ENCODE results near the gene TP53I13. TPM values are rescaled to one million over a fixed set of nuclear protein-coding genes. Genes with fewer than 3 reads are reported as not detected.

The TP53I13 gene
- total and polyA plus RNA-seq, 2 of the 13 experiments (the other 11 are each of a cell fraction or from before 2014, with no cell fraction given): 16.9 to 25.7 TPM

GRCh38 chr17:29591737-29592608, 23.5 kb downstream of the TP53I13 start (continued):
- TF ChIP-seq SNAPC2 (CRISPR knock-in tag; IDR thresholded peaks at IDR 0.05) (no peak), CEBPG (CRISPR knock-in tag; IDR thresholded peaks at IDR 0.05) (no peak), ZNF230 (CRISPR knock-in tag; IDR thresholded peaks at IDR 0.05) (no peak; the same call in 1 of the 2 replicates), POLR2AphosphoS5 (IDR thresholded peaks at IDR 0.05; ENCODE audit: low read depth, low read length) (no peak), SOX5 (CRISPR knock-in tag; IDR thresholded peaks at IDR 0.05; ENCODE audit: borderline replicate concordance) (no peak), TEAD2 (CRISPR knock-in tag; IDR thresholded peaks at IDR 0.05) (no peak), ZNF468 (CRISPR knock-in tag; IDR thresholded peaks at IDR 0.05) (no peak), DNMT1 (CRISPR knock-in tag; IDR thresholded peaks at IDR 0.05) (no peak), ZKSCAN5 (CRISPR knock-in tag; IDR thresholded peaks at IDR 0.05) (no peak), KLF11 (CRISPR knock-in tag; IDR thresholded peaks at IDR 0.05) (no peak), ZNF891 (CRISPR knock-in tag; IDR thresholded peaks at IDR 0.05) (no peak; the same call in 1 of the 2 replicates), HMGA1 (CRISPR knock-in tag; conservative IDR thresholded peaks at IDR 0.05) (no peak), ZBED4 (CRISPR knock-in tag; IDR thresholded peaks at IDR 0.05; ENCODE audit: borderline replicate concordance) (no peak), CREB1 (IDR thresholded peaks at IDR 0.05) (no peak), CREB1 (CRISPR knock-in tag; IDR thresholded peaks at IDR 0.05) (peak; percentile 45; the same call in 1 of the 2 replicates), SP1 (IDR thresholded peaks at IDR 0.05) (no peak), SP1 (CRISPR knock-in tag; IDR thresholded peaks at IDR 0.05) (no peak), SRY (CRISPR knock-in tag; IDR thresholded peaks at IDR 0.05) (no peak), ETV5 (CRISPR knock-in tag; IDR thresholded peaks at IDR 0.05; ENCODE audit: borderline replicate concordance) (0 out of 2 replicates have a peak, but pooled peaks have one; percentile 34)
- TF ChIP-seq, protein P1, sequence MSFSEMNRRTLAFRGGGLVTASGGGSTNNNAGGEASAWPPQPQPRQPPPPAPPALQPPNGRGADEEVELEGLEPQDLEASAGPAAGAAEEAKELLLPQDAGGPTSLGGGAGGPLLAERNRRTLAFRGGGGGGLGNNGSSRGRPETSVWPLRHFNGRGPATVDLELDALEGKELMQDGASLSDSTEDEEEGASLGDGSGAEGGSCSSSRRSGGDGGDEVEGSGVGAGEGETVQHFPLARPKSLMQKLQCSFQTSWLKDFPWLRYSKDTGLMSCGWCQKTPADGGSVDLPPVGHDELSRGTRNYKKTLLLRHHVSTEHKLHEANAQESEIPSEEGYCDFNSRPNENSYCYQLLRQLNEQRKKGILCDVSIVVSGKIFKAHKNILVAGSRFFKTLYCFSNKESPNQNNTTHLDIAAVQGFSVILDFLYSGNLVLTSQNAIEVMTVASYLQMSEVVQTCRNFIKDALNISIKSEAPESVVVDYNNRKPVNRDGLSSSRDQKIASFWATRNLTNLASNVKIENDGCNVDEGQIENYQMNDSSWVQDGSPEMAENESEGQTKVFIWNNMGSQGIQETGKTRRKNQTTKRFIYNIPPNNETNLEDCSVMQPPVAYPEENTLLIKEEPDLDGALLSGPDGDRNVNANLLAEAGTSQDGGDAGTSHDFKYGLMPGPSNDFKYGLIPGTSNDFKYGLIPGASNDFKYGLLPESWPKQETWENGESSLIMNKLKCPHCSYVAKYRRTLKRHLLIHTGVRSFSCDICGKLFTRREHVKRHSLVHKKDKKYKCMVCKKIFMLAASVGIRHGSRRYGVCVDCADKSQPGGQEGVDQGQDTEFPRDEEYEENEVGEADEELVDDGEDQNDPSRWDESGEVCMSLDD (CRISPR knock-in tag; IDR thresholded peaks at IDR 0.05; ENCODE audit: borderline replicate concordance): no peak
- TF ChIP-seq, protein P2, sequence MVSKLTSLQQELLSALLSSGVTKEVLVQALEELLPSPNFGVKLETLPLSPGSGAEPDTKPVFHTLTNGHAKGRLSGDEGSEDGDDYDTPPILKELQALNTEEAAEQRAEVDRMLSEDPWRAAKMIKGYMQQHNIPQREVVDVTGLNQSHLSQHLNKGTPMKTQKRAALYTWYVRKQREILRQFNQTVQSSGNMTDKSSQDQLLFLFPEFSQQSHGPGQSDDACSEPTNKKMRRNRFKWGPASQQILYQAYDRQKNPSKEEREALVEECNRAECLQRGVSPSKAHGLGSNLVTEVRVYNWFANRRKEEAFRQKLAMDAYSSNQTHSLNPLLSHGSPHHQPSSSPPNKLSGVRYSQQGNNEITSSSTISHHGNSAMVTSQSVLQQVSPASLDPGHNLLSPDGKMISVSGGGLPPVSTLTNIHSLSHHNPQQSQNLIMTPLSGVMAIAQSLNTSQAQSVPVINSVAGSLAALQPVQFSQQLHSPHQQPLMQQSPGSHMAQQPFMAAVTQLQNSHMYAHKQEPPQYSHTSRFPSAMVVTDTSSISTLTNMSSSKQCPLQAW (CRISPR knock-in tag; IDR thresholded peaks at IDR 0.05): peak; percentile 82; the same call in 1 of the 2 replicates

Data from HepG2 (cell line).